Keratinocyte (primary cell): Measurements from ENCODE around the gene OR52H1.

Experiments
- EZH2 ChIP-seq: IDR thresholded peaks from one replicate; pipeline ENCODE4 v1.6.1; 2012; ENCODE audit warnings: inconsistent platforms, mild to moderate bottlenecking, low read length, moderate library complexity
- TF ChIP-seq, protein P1 (sequence below), 3 experiments: IDR thresholded peaks in 1 of 3; conservative IDR thresholded peaks in 1 of 3; optimal IDR thresholded peaks in 1 of 3; 2 replicates in 2 of 3; 3 replicates in 1 of 3; pipeline versions ENCODE3 to v1.5.1; 2011; ENCODE audit warnings: low read length in 3 of 3, mild to moderate bottlenecking in 3 of 3, moderate library complexity in 2 of 3, control low read depth in 1 of 3, inconsistent platforms in 1 of 3; ENCODE audit not compliant: insufficient read depth in 2 of 3; ENCODE audit errors: extremely low read depth in 1 of 3

DNA sequence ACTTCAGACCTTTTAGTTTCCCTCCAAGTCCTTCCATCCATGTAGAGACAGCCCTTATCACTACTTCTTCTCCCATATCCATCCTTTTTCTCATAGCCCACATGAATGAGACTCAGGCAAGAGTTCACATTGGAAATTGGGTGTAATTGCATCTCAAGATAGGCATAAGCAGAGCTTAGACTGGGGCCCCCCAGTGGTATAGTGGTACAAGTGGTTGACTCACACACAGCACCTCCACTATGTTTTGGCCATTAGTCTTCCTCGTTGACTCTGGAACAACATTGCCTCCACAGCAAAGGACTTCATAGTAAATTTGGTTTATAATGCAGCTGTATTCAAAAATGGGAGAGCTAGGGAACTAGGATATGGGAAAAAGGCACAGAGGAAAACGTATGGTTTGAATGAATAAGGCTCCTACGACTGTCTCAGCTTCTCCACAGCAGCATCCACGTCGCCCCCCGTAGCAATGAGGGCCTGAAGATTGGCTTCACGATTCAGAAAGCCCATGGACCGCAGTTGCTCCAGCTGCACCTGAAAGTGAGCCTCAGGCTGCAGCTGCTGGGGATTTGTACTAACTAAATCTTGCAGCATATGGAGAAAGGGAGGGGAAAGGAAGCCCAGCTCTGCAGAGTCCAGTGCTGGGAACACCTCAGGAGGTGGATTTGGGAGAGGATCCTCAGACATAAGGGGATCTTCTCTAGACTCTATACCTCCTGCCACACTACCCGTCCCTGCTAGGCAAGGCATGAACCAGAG, 41.0 kb downstream of the OR52H1 start:
- TF ChIP-seq, protein P1, sequence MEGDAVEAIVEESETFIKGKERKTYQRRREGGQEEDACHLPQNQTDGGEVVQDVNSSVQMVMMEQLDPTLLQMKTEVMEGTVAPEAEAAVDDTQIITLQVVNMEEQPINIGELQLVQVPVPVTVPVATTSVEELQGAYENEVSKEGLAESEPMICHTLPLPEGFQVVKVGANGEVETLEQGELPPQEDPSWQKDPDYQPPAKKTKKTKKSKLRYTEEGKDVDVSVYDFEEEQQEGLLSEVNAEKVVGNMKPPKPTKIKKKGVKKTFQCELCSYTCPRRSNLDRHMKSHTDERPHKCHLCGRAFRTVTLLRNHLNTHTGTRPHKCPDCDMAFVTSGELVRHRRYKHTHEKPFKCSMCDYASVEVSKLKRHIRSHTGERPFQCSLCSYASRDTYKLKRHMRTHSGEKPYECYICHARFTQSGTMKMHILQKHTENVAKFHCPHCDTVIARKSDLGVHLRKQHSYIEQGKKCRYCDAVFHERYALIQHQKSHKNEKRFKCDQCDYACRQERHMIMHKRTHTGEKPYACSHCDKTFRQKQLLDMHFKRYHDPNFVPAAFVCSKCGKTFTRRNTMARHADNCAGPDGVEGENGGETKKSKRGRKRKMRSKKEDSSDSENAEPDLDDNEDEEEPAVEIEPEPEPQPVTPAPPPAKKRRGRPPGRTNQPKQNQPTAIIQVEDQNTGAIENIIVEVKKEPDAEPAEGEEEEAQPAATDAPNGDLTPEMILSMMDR (optimal IDR thresholded peaks at IDR 0.05 in 1 of 3, IDR thresholded peaks at IDR 0.05 in 1 of 3, conservative IDR thresholded peaks at IDR 0.05 in 1 of 3; ENCODE audit: extremely low read depth in 1 of 3, insufficient read depth in 2 of 3, low read length in 3 of 3) = no peak
- TF ChIP-seq EZH2 = no peak
